Neuron (in vitro differentiated cells): ENCODE data around the gene OSBPL3.

Experiments
- H2AFZ ChIP-seq: one replicate; pipeline ENCODE4 v1.6.1; 2013; ENCODE audit warnings: low read depth, mild to moderate bottlenecking, inconsistent platforms, low read length, moderate library complexity
- H3K27me3 ChIP-seq: one replicate; pipeline ENCODE4 v1.6.1; 2013; ENCODE audit warnings: low read length; ENCODE audit not compliant: insufficient read depth
- H3K36me3 ChIP-seq: one replicate; pipeline ENCODE4 v1.6.1; 2013; ENCODE audit warnings: low read length; ENCODE audit not compliant: insufficient read depth
- H3K4me1 ChIP-seq: one replicate; pipeline ENCODE4 v1.6.1; 2013; ENCODE audit warnings: low read length; ENCODE audit not compliant: insufficient read depth
- H3K4me3 ChIP-seq: 2 replicates; pipeline ENCODE4 v1.5.1; 2013; ENCODE audit warnings: mild to moderate bottlenecking, low read length, moderate library complexity
- H3K9me3 ChIP-seq: one replicate; pipeline ENCODE4 v1.6.1; 2013; ENCODE audit warnings: low read length

Gene OSBPL3

GRCh38 chr7:24842449-24843241 lies 137.3 kb downstream of the OSBPL3 start:
- Histone ChIP-seq H2AFZ (no peak overlapping the region), H3K4me1 (peaks cover 34% of the 10 kb centered on the region)

DNA sequence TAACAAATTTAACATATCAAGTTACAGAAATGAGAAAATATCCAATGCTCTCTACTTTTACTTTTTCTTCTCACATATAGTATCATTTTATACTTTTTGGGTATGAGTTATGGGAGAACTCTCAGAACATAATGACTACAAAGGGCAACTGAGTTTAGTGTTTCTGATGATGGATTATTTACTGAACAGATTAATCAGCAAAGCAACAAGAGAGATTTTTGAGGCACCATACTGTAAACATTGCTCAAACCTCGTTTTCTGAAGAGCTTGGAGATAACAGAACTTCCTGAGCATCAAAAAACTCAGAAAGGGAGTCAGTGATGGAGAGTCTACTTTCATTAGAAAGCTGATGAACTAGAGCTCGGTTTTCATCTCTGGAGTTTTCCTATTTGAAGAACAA lies 137.9 kb downstream of the OSBPL3 start:
- no peaks in the 10 kb centered on the region for H3K9me3 ChIP-seq
- no peaks in the 10 kb centered on the region for H3K27me3 ChIP-seq
- peaks cover 7% of the 10 kb centered on the region for H3K36me3 ChIP-seq
- H2AFZ ChIP-seq, result no peak overlapping the region
- H3K4me1 ChIP-seq, result peaks cover 34% of the 10 kb centered on the region
- no peak overlapping the region for H3K4me3 ChIP-seq

More at GRCh38 chr7:24842449-24843241, 137.3 kb downstream of the OSBPL3 start:
- H3K27me3 ChIP-seq, result no peaks in the 10 kb centered on the region
- peaks cover 8% of the 10 kb centered on the region for H3K36me3 ChIP-seq
- no peaks in the 10 kb centered on the region for H3K9me3 ChIP-seq
- H3K4me3 ChIP-seq, result no peak overlapping the region

DNA sequence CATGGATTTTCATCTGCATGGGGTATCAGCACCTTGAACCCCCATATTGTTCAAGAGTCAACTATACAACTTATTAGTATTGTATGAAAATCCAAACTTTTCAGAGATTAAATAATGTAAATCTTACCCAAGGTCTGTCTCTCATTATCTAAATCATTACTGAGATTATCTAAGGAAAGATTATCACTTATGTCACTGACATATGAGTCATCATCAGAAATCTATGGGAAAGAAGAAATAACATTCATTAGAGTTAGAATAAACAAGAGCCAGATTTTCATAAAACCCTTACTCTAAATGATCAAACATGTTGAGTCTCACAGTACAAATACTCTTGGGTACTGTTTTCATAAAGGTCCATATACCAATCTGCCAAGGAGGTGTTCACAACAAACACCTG lies 139.4 kb downstream of the OSBPL3 start:
- Histone ChIP-seq H2AFZ (no peak overlapping the region), H3K36me3 (peaks cover 10% of the 10 kb centered on the region), H3K27me3 (no peaks in the 10 kb centered on the region), H3K4me3 (no peak overlapping the region), H3K9me3 (no peaks in the 10 kb centered on the region), H3K4me1 (peaks cover 34% of the 10 kb centered on the region)

- H3K4me1 ChIP-seq, result no peaks in the 10 kb centered on the region
- peaks cover 19% of the 10 kb centered on the region for H3K36me3 ChIP-seq
- H3K27me3 ChIP-seq, result no peaks in the 10 kb centered on the region
- H2AFZ ChIP-seq, result no peak overlapping the region
- H3K4me3 ChIP-seq, result no peak overlapping the region
- no peaks in the 10 kb centered on the region for H3K9me3 ChIP-seq
These were observed 143.9 kb downstream of the OSBPL3 start for GRCh38 chr7:24836084-24836483.

- H3K36me3 ChIP-seq, result peaks cover 21% of the 10 kb centered on the region
- H3K27me3 ChIP-seq, result no peaks in the 10 kb centered on the region
- H3K4me1 ChIP-seq, result no peaks in the 10 kb centered on the region
- no peak overlapping the region for H3K4me3 ChIP-seq
- no peak overlapping the region for H2AFZ ChIP-seq
- H3K9me3 ChIP-seq, result no peaks in the 10 kb centered on the region
These were observed 144.3 kb downstream of the OSBPL3 start for GRCh38 chr7:24835643-24836042.

DNA sequence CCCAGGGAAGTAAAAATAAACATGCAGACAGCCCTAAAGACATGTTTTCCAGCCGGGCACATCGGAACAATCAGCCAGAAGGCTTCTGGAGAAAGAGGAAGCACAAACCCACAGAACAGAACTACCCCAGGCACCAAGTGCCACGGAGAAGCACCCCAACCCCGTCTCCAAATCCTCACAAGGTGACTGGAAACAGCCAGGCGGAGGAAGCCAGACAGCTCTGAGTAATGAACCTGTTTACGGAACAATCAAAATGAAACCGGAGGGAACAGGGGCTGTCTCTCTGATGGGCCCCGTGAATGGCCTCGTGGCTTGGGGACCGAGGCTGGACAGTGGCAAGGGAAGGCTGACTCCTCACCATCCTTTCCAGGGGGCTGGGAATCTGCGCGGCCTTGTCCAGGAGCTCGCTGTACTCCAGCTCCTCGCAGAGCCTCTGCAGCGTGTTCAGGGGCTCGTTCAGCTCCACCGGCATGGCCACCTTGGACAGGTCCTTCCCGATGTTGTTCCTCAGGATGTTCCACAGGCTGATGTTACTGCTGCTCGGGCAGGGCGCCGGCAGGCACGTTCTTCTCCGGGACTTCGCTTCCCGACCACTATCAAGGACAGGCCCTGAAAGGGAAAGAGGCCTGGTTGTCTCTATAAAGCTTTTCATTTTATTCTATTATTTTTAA lies 145.7 kb downstream of the OSBPL3 start:
- no peak overlapping the region for H2AFZ ChIP-seq
- H3K4me3 ChIP-seq, result no peak overlapping the region
- peaks cover 22% of the 10 kb centered on the region for H3K36me3 ChIP-seq
- no peaks in the 10 kb centered on the region for H3K27me3 ChIP-seq
- no peaks in the 10 kb centered on the region for H3K9me3 ChIP-seq
- peaks cover 2% of the 10 kb centered on the region for H3K4me1 ChIP-seq

- no peak overlapping the region for H3K4me3 ChIP-seq
- no peaks in the 10 kb centered on the region for H3K27me3 ChIP-seq
- H2AFZ ChIP-seq, result no peak overlapping the region
- no peaks in the 10 kb centered on the region for H3K9me3 ChIP-seq
- peaks cover 9% of the 10 kb centered on the region for H3K4me1 ChIP-seq
- H3K36me3 ChIP-seq, result peaks cover 20% of the 10 kb centered on the region
These were observed 146.4 kb downstream of the OSBPL3 start for GRCh38 chr7:24833549-24833948.

DNA sequence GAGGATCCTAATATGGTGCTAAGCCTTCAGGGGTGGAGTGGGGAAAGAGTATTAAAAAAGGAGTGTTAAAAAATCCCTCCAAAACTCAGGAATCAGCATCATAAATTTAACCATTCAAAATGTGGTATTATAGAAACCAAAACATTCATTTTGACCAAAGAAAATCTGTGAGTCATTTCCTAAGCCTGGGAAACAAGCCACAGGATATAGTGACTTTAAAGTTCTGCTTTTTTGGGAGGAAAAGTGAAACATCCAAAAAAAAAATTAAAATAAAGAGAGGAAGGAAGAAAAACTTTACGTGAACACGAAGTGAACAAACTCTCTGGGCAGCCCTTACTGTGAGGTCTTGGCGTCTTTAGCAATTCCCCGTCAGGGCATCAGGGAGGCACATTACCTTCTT lies 148.7 kb downstream of the OSBPL3 start:
- no peak overlapping the region for H2AFZ ChIP-seq
- H3K9me3 ChIP-seq, result no peaks in the 10 kb centered on the region
- peaks cover 10% of the 10 kb centered on the region for H3K4me1 ChIP-seq
- no peak overlapping the region for H3K4me3 ChIP-seq
- H3K36me3 ChIP-seq, result peaks cover 18% of the 10 kb centered on the region
- no peaks in the 10 kb centered on the region for H3K27me3 ChIP-seq

- peaks cover 15% of the 10 kb centered on the region for H3K36me3 ChIP-seq
- H3K27me3 ChIP-seq, result no peaks in the 10 kb centered on the region
- no peak overlapping the region for H3K4me3 ChIP-seq
- no peaks in the 10 kb centered on the region for H3K9me3 ChIP-seq
- H3K4me1 ChIP-seq, result peaks cover 10% of the 10 kb centered on the region
- H2AFZ ChIP-seq, result no peak overlapping the region
These were observed 149.4 kb downstream of the OSBPL3 start for GRCh38 chr7:24830440-24831050.

- Histone ChIP-seq H2AFZ (no peak overlapping the region), H3K4me3 (no peak overlapping the region), H3K4me1 (peaks cover 10% of the 10 kb centered on the region)
These were observed 150.2 kb downstream of the OSBPL3 start for GRCh38 chr7:24829787-24830186.

GRCh38 chr7:24828891-24829661 lies 150.9 kb downstream of the OSBPL3 start:
- H3K36me3 ChIP-seq, result peaks cover 15% of the 10 kb centered on the region
- no peak overlapping the region for H2AFZ ChIP-seq
- no peak overlapping the region for H3K4me3 ChIP-seq
- H3K9me3 ChIP-seq, result no peaks in the 10 kb centered on the region
- peaks cover 10% of the 10 kb centered on the region for H3K4me1 ChIP-seq
- H3K27me3 ChIP-seq, result no peaks in the 10 kb centered on the region

More at GRCh38 chr7:24829787-24830186, 150.2 kb downstream of the OSBPL3 start:
- Histone ChIP-seq H3K36me3 (peaks cover 15% of the 10 kb centered on the region), H3K27me3 (no peaks in the 10 kb centered on the region), H3K9me3 (no peaks in the 10 kb centered on the region)

DNA sequence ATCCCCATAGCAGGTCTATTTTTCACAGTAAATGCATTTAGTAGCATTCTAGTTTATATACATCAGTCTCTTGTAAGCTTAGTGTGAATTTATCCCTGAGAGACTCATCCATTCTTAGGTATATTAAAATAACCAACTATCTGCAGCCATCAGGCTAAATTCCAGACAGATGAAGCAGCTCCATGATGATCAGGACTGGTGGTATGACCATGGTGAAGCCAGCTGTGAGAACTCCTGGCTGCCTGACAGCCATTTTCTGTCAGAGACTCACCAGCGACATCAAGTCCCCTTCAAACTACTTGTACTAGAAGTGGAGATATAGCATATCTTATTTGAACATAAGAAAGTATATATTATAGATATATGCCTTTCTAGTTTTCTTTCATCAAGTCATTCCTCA lies 152.4 kb downstream of the OSBPL3 start:
- H3K27me3 ChIP-seq, result no peaks in the 10 kb centered on the region
- no peak overlapping the region for H3K4me3 ChIP-seq
- H3K4me1 ChIP-seq, result peaks cover 10% of the 10 kb centered on the region
- no peak overlapping the region for H2AFZ ChIP-seq
- H3K36me3 ChIP-seq, result peaks cover 6% of the 10 kb centered on the region
- no peaks in the 10 kb centered on the region for H3K9me3 ChIP-seq

DNA sequence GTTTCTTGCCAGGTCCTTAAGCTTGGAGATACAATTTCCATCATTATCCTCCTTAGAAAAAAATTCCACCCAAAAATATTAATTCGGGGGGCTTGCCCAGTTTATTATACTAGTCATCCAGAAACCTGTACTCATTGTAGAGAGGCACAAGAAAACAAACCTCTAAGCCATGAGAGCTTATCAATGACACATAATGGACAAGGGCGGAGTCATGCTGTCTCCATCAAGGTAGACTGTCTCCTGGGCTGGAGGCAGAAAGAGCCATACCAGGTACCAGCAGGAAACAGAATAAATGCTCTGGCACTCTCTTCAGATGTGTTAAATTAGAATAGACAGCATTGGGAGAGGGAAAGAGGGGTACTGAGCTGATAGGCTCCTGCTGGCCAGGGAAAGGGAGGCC lies 153.0 kb downstream of the OSBPL3 start:
- H3K4me1 ChIP-seq, result peaks cover 10% of the 10 kb centered on the region
- no peaks in the 10 kb centered on the region for H3K27me3 ChIP-seq
- no peak overlapping the region for H2AFZ ChIP-seq
- H3K36me3 ChIP-seq, result peaks cover 6% of the 10 kb centered on the region
- no peaks in the 10 kb centered on the region for H3K9me3 ChIP-seq
- H3K4me3 ChIP-seq, result no peak overlapping the region
